Measurements from ENCODE around the gene ZNF444. TPM values are rescaled to one million over a fixed set of nuclear protein-coding genes. Genes with fewer than 3 reads are reported as not detected.

ZNF444 gene
- total and polyA plus RNA-seq, 7 donors: 11.4 to 57.4 (median 27.9) TPM

DNA sequence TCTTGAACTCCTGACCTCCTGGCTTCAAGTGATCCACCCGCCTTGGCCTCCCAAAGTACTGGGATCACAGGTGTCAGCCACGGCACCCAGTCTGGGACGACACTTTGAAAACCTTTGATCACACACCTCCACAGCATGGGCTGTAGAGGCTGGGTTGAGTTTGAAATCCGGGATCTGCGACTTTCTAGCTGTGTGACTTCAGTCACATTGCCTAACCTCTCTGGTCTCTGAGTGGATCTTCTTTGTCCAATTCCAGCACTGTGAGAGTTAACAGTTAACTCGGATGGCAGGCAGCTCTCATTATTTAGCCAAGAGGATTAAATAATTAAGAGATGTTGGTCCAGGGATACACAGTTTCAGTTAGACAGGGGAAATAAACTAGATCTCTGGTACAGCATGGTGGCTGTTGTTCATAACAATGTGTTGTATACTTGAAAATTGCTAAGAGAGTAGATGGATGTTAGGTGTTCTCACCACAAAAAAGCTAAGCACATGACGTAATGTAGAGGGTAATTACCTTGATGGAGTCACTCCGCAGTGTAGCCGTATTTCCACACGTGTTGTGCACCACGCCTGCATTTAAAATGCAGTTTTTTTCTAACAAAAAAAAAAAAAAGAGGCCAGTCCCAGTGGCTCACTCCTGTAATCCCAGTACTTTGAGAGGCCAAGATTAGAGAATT is 36.6 kb downstream of the ZNF444 start:
- peaks cover 0 to 46% (median 6%) of the 10 kb centered on the region in 3 donors for H3K27me3 ChIP-seq
- no peak overlapping the region for H3K27ac ChIP-seq
- no peaks in the 10 kb centered on the region for H3K9me3 ChIP-seq
- WGBS, 2 donors: 41 to 57% methylated on average over 11 of the region's 11 CpGs
- TF ChIP-seq POLR2A (IDR thresholded peaks at IDR 0.05): no peak
- TF ChIP-seq EP300 (IDR thresholded peaks at IDR 0.05): no peak
- TF ChIP-seq CTCF (IDR thresholded peaks at IDR 0.05): no peak
- no peak for TF ChIP-seq POLR2AphosphoS5 (IDR thresholded peaks at IDR 0.05)
- H3K36me3 ChIP-seq: no peaks in the 10 kb centered on the region
- no peak overlapping the region for H3K4me3 ChIP-seq
- DNase-seq: no peak
- intact Hi-C loops (cut with DNase I): loop anchor here (10.0 kb wide), 1 partner anchor 167 kb away; no protein-coding TSS in a partner anchor
- H3K4me1 ChIP-seq: no peaks in the 10 kb centered on the region

- Histone ChIP-seq H3K27me3 (peaks cover 0 to 7% (median 0%) of the 10 kb centered on the region in 3 donors), H3K27ac (no peak overlapping the region), H3K9me3 (no peaks in the 10 kb centered on the region), H3K4me1 (no peaks in the 10 kb centered on the region), H3K4me3 (no peak overlapping the region), H3K36me3 (no peaks in the 10 kb centered on the region)
- no peak for TF ChIP-seq EP300 (IDR thresholded peaks at IDR 0.05)
- no peak for TF ChIP-seq POLR2A (IDR thresholded peaks at IDR 0.05)
- no peak for TF ChIP-seq CTCF (IDR thresholded peaks at IDR 0.05)
- TF ChIP-seq POLR2AphosphoS5 (IDR thresholded peaks at IDR 0.05): no peak
- WGBS, 2 donors: 76 to 78% methylated on average over 17 of the region's 17 CpGs
- intact Hi-C loops (cut with DNase I): no loop called here
- DNase-seq: no peak
These were observed 48.7 kb downstream of the ZNF444 start for GRCh38 chr19:56189785-56190184.

DNA sequence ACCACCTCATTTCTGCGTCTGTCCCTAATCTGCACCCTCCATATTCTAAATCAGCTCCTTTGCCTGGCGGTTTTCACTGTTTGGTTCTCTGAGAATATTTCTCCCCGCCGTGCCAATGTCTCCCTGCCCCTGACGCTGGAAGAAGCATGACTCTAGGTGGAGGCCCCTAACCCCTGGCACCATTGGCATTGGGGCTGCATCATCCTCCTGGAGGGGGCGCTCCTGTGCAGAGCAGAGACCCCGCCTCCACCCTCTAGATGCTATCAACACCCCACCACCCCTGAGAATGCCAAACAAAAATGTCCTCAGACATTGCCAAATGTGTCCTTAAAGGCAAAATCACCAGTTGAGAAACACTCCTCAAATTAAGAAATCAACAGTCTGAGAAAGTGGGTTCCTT is 50.0 kb downstream of the ZNF444 start:
- DNase-seq: no peak
- H3K27me3 ChIP-seq: peaks cover 0 to 6% (median 0%) of the 10 kb centered on the region in 3 donors
- intact Hi-C loops (cut with DNase I): no loop called here
- H3K27ac ChIP-seq: no peak overlapping the region
- H3K4me3 ChIP-seq: no peak overlapping the region
- no peaks in the 10 kb centered on the region for H3K9me3 ChIP-seq
- TF ChIP-seq CTCF (IDR thresholded peaks at IDR 0.05) (no peak), POLR2A (IDR thresholded peaks at IDR 0.05) (no peak), POLR2AphosphoS5 (IDR thresholded peaks at IDR 0.05) (no peak), EP300 (IDR thresholded peaks at IDR 0.05) (no peak)
- H3K36me3 ChIP-seq: no peaks in the 10 kb centered on the region
- 75 to 82% methylated on average over 7 of the region's 7 CpGs for WGBS, 2 donors
- no peaks in the 10 kb centered on the region for H3K4me1 ChIP-seq

DNA sequence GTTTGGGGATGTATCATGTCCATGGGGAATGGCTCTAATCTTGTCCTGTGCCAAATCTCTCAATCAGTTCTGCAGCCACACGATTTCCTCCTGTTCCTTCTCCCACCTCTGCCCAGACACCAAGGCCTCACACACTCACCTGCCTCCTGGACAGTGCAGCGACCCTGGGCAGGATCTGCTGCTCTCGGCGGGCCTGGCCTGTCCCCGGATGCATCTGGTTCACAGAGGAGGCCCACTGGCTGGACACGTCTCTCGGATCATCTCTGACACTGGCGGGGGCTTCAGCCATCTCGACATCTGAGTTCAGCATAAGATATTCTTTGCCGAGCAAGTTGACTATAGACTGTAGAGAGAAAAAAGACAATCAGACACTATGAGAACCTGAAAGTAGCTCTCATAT is 50.6 kb downstream of the ZNF444 start:
- no peaks in the 10 kb centered on the region for H3K36me3 ChIP-seq
- peaks cover 0 to 1% (median 0%) of the 10 kb centered on the region in 3 donors for H3K27me3 ChIP-seq
- intact Hi-C loops (cut with DNase I): no loop called here
- TF ChIP-seq CTCF (IDR thresholded peaks at IDR 0.05) (no peak), EP300 (IDR thresholded peaks at IDR 0.05) (no peak), POLR2A (IDR thresholded peaks at IDR 0.05) (no peak), POLR2AphosphoS5 (IDR thresholded peaks at IDR 0.05) (no peak)
- DNase-seq: no peak
- H3K4me3 ChIP-seq: no peak overlapping the region
- no peaks in the 10 kb centered on the region for H3K9me3 ChIP-seq
- H3K4me1 ChIP-seq: no peaks in the 10 kb centered on the region
- 87 to 88% methylated on average over 10 of the region's 10 CpGs for WGBS, 2 donors
- no peak overlapping the region for H3K27ac ChIP-seq

Data from sigmoid colon (tissue), 7 donors.